ENCODE data around the gene SLC2A9.
"Not testable (repeated sequence)": the region's sequence is repeated elsewhere in the genome, so short reads cannot be mapped to it uniquely, and the experiment has no call there.

The SLC2A9 gene

DNA sequence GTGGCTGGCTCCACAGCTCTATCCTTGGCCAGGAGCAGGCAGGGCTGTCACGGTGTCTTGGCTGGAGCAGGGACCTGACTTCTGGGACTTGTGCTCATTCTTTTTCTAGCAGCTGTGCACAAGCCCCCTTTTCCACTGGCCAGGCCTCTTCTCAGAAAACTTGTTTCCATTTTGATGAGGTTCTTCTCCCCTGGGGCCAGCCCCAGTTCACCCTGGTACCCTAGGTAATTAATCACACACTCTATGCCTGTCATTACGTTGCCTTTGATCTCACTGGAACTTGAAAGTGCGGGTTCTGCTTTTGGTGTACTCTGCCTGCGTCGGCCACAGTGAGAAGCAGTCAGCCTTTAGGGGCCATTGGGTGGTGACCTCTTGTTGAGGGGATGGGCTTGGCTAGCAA lies 213.2 kb downstream of the SLC2A9 start:
- no peak for DNase-seq

- no peak for DNase-seq
These were observed 216.4 kb downstream of the SLC2A9 start for GRCh38 chr4:9804918-9805317.

DNA sequence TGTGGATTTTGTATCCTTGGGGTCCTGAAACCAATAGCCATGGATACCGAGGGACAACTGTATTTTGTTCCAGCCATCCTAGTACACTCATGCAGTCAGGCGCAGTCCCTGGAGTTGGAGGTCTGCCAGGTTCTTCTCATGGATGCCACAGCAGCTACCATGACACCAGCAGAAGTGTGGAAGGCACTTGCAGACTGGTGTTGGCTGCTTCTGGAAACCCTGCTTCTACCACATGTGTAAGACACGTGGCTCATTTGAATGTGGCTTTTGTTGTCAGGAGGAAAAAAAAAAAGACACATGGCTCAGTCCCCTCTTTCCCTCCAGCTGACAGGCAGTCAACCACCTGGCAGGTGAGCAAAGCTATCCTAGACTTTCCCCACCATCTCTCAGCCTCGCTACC lies 220.4 kb downstream of the SLC2A9 start:
- peak; percentile 29 for DNase-seq

GRCh38 chr4:9796641-9797040 lies 224.7 kb downstream of the SLC2A9 start:
- not testable (repeated sequence) for DNase-seq

- DNase-seq = no peak
These were observed 228.9 kb downstream of the SLC2A9 start for GRCh38 chr4:9792381-9792780.

GRCh38 chr4:9785891-9786290 lies 235.4 kb downstream of the SLC2A9 start:
- not testable (repeated sequence) for DNase-seq

DNA sequence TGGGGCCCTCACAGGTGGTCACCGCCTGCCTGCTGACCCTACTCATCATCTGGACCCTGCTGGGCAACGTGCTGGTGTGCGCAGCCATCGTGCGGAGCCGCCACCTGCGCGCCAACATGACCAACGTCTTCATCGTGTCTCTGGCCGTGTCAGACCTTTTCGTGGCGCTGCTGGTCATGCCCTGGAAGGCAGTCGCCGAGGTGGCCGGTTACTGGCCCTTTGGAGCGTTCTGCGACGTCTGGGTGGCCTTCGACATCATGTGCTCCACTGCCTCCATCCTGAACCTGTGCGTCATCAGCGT lies 239.2 kb downstream of the SLC2A9 start:
- no peak for DNase-seq

DNA sequence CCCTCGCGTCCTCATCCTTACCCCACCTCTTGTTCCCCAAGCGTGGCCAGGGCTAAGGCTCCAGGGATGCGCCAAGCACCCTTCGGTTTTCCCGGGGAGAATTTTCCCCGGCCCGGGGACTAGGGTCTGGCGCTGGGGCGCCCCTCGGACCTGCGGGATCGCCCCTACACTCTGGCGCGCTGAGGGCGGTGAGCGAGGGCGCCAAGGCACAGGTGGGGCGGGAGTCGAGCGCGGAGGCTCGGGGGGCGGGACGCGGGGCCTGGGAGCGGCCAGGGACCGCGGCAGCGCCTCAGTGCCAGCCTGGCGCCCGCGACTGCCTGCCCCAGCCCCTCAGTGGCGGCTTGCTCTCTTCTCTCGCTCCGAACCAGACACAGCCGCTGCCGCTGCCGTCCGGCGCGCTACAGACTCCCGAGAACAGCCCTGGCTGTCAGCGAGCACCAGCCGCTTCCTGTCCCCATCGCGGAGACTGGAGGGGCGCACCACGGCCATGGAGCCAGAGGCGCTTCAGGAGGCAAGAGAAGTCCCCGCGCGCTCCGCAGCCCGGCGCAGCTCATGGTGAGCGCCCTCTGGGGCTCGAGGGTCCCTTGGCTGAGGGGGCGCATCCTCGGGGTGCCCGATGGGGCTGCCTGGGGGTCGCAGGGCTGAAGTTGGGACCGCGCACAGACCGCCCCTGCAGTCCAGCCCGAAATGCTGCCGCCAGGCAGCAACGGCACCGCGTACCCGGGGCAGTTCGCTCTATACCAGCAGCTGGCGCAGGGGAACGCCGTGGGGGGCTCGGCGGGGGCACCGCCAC lies 239.8 kb downstream of the SLC2A9 start, which contains the start of gene DRD5:
TSS of gene DRD5 (plus strand) at position 292 of the 793 bp plus-strand sequence. CDS start at position 688, 396 bp downstream.
- no peak for DNase-seq
